Pulmonary artery endothelial cell (primary cell): ENCODE measurements around the gene TPRG1. TPM values are rescaled to one million over a fixed set of nuclear protein-coding genes. Genes with fewer than 3 reads are reported as not detected.

Source experiments
- DNase-seq: peaks from one replicate; pipeline ENCODE4 v3.0.0-alpha.2; 2011; ENCODE audit warnings: low read depth, low spot score
- total RNA-seq: library from RNA; depleted of rRNA; stranded (reverse); fragments of >200 nt; gene quantifications from 2 replicates; pipeline ENCODE4 v1.2.3, GENCODE V29; 2014

TPRG1 gene
- total RNA-seq, 1 donor from 2014 or later, result 0.13 TPM

DNA sequence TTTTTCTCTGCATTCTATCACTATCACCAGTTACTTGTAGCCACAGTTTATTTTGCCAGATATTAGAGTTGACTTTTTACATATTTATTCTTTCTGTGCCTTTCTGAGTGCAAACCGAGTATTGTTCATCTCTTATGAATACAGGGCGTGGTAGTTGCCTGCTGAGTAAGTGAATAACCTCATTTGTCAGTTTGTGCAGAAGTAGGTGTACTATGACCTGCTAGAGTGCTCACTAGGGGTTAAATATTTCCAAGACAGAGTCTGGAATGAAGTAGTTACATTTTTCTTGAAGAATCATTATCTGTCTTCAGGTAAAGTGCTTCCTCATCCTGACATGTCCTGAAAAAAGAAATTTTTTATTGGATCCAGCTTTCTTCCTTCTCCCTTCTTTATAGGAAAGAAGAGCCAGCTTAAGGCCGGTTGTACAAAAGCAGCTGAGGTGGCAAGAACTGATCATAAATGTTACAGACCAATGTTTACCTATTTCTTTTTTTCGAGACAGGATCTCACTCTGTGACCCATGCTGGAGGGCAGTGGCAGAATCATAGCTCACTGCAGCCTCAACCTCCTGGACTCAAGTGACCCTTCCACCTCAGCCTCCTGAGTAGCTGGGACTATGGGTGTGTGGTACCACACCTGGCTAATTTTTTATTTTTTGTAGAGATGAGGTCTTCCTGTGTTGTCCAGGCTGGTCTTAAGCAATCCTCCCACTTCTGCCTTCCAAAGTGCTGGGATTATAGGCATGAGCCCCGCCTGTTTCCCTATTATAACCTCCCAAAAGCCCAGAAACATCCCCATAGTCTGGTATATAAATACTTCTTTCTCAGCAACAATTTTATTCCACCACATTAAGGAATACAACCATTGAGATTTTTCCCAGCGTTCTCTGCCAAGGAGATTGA, 182.5 kb downstream of the TPRG1 start:
- DNase-seq, result no peak

GRCh38 chr3:189355115-189355480, 183.3 kb downstream of the TPRG1 start:
- no peak for DNase-seq

GRCh38 chr3:189355481-189356201, 183.9 kb downstream of the TPRG1 start:
- no peak for DNase-seq

GRCh38 chr3:189360291-189360690, 188.5 kb downstream of the TPRG1 start:
- no peak for DNase-seq

DNA sequence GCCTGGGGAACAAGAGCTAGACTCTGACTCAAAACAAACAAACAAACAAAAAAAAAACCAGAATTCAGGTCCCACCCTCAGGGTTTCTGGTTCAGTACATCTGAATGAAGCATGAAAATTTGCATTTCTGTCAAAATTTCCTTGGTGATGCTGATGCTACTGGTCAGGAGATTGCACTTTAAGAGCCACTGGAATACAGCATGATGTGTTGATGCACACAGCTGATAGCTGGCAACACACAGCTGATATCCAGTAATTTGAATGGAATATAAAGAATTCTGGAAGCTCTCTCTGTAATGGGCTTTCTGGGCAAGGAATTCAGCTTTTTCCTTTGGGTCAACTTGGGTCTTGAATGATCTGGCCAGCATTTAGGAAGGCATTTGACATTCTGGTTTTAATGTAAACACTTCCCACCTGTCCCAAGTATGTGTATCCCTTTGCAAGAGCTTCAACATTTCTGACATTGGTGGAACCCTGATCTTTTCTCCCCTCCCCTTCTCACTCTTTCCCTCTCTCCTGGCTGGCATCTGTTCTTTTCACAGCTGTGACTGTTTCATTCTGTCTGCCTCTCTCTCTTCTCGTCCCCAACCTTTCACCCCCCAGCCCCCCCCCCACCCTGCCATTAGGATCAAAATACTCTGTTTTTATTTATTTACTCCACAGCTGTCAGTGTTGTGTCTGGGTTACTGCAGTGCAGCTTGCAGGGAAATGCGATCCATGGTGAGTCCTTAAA, 189.5 kb downstream of the TPRG1 start:
- no peak for DNase-seq

DNA sequence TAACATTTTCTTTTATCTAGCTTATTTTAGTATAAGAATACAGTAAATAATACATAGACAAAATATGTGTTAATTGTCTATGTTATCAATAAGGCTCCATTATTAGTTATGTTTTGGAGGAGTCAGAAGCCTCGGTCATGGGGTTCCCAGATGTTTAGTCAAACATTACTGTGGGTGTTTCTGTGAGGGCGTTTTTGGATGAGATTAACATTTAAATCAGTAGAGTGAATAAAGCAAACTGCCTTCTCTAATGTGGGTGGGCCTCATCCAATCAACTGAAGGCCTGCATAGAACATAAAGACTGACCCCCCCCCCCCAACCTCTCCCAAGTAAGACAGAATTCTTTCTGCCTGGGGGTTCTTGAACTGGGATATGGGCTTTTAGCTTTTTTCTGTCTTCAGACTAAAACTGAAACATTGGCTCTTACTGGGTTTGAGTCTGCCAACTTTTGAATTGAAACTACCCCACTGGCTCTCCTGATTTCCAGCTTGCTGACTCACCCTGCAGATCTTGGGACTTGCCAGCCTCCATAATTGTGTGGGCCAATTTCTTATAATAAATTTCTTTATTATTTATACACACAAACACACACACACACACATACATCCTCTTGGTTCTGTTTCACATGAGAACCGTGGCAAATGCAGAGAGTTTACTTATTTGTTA, 192.0 kb downstream of the TPRG1 start:
- DNase-seq, result no peak

DNA sequence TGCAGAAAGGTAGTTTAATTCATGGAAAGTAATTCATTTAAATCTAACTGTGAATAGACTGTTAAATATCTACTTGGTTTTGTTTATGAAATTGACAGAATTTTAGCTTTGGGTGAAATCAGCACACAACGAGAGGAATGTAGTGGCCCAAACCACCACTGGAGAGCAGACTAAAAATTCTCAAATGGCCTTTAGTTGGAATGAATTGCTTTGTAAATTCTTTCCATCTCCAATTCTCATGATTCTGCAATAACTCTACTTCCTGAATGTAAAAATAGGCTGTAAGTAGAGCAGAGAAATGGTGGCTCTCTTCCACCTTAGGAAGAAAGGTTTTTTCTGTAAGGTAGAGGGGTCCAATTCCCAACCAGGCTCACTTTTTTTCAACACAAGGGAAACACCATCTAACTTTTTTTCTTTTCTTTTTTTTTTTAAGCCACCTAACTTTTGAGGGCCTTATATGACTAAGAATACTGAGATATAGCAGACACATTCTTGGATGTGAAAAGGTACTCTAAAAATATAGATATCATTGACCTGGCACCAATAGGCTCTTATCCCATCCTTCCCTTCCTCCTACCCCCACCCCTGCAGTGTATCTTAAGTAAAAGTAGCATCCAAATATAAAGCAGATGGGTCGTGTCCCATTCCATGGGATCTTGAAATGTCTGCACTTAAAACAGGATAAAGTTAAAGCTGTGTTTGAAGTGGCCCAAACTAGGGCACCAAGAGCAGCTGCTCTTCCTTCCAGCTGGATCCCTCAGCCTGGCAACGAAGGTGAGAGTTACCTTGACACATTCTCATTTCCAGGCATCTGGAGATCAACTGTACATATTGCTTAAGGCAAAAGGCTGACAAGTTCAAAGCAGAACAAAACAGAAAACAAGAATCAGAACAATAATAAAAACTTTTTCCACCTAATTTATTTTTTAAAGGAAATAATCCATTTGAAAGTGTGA, 194.1 kb downstream of the TPRG1 start:
- DNase-seq, result no peak

GRCh38 chr3:189368384-189368783, 196.6 kb downstream of the TPRG1 start:
- no peak for DNase-seq

DNA sequence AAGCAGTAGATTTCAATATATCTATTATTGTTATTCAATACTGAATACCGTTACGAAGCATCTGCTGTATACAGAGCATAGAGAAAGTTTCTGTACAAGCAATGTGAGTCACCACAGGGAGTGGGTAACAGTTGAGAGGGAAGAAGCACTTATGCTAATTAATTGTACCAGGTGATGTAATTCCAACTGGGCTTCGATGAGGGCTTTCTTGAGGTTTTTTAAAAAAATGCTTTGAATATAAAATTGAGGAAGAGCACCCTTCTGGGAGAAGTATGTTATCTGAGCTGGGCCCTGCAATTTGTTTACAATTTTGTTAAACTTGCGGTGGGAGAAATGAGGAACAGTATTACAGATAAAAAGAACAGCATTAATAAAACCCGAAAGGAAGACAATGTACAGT, 197.9 kb downstream of the TPRG1 start:
- DNase-seq, result no peak

DNA sequence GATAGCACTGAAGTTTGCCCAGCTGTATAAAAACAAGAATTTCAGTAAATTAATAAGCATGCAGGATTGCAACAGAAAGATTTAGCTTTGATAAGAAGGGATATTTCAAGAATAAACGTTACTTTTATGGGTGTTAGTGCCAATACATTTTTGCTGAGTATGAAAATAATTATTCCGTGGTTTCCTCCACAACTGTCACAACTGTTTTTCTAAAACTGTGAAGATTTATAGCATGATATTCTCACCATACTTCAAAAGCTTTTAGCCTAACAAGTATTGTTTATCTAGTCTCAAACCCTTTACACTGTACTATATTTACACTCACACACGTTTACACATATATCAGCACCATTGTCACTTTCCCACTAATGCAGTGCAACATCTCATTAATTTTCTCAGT, 200.5 kb downstream of the TPRG1 start:
- no peak for DNase-seq
